ENCODE results near the gene SORCS2. TPM values are rescaled to one million over a fixed set of nuclear protein-coding genes. Genes with fewer than 3 reads are reported as not detected.

Gene SORCS2
- total RNA-seq, 1 donor from 2014 or later = 2.8 TPM

GRCh38 chr4:7711307-7711963, 519.1 kb downstream of the SORCS2 start:
- DNase-seq (ENCODE audit: low read depth) = no peak

- DNase-seq (ENCODE audit: low read depth) = no peak
These were observed 519.8 kb downstream of the SORCS2 start for GRCh38 chr4:7712021-7712671.

GRCh38 chr4:7713757-7714156, 521.4 kb downstream of the SORCS2 start:
- DNase-seq (ENCODE audit: low read depth) = no peak

- DNase-seq (ENCODE audit: low read depth) = no peak
These were observed 521.8 kb downstream of the SORCS2 start for GRCh38 chr4:7714176-7714575.

- DNase-seq (ENCODE audit: low read depth) = no peak
These were observed 522.4 kb downstream of the SORCS2 start for GRCh38 chr4:7714738-7715137.

GRCh38 chr4:7715271-7716009, 523.1 kb downstream of the SORCS2 start:
- DNase-seq (ENCODE audit: low read depth) = no peak

- DNase-seq (ENCODE audit: low read depth) = no peak
These were observed 523.8 kb downstream of the SORCS2 start for GRCh38 chr4:7716010-7716721.

GRCh38 chr4:7717161-7717560, 524.8 kb downstream of the SORCS2 start:
- no peak for DNase-seq (ENCODE audit: low read depth)

GRCh38 chr4:7717946-7718490, 525.7 kb downstream of the SORCS2 start:
- no peak for DNase-seq (ENCODE audit: low read depth)

- peak; percentile 50 for DNase-seq (ENCODE audit: low read depth)
These were observed 527.2 kb downstream of the SORCS2 start for GRCh38 chr4:7719354-7720174.

- DNase-seq (ENCODE audit: low read depth) = no peak
These were observed 529.7 kb downstream of the SORCS2 start for GRCh38 chr4:7721984-7722551.

- no peak for DNase-seq (ENCODE audit: low read depth)
These were observed 530.5 kb downstream of the SORCS2 start for GRCh38 chr4:7722766-7723387.

- no peak for DNase-seq (ENCODE audit: low read depth)
These were observed 531.3 kb downstream of the SORCS2 start for GRCh38 chr4:7723625-7724024.

- DNase-seq (ENCODE audit: low read depth) = peak; percentile 95
These were observed 533.6 kb downstream of the SORCS2 start for GRCh38 chr4:7725951-7726350.

- DNase-seq (ENCODE audit: low read depth) = no peak
These were observed 534.5 kb downstream of the SORCS2 start for GRCh38 chr4:7726665-7727413.

- DNase-seq (ENCODE audit: low read depth) = no peak
These were observed 535.4 kb downstream of the SORCS2 start for GRCh38 chr4:7727749-7728148.

GRCh38 chr4:7731437-7731836, 539.1 kb downstream of the SORCS2 start:
- DNase-seq (ENCODE audit: low read depth) = no peak

- no peak for DNase-seq (ENCODE audit: low read depth)
These were observed 539.9 kb downstream of the SORCS2 start for GRCh38 chr4:7732263-7732662.

- DNase-seq (ENCODE audit: low read depth) = no peak
These were observed 540.9 kb downstream of the SORCS2 start for GRCh38 chr4:7733201-7733600.

All from myocyte (in vitro differentiated cells).